Gastroesophageal sphincter (tissue), 4 donors: ENCODE results near the gene MRTFB. TPM values are rescaled to one million over a fixed set of nuclear protein-coding genes. Genes with fewer than 3 reads are reported as not detected.

ENCODE experiments used
- ATAC-seq: fragments of 150-250 bp; one replicate; pipeline ENCODE4 v1.9.1; 2016; ENCODE audit warnings: mild to moderate bottlenecking, moderate library complexity
- H3K27ac ChIP-seq, 4 donors: fragments of 200-600 bp; sonication (generic) in 3 of 4; 1 replicate in 3 of 4; 2 replicates in 1 of 4; pipeline ENCODE4 v1.5.1; 2016 to 2019
- H3K27me3 ChIP-seq: fragments of 200-600 bp; sonication (generic); one replicate; pipeline ENCODE4 v1.5.1; 2019
- H3K36me3 ChIP-seq, 2 donors: fragments of 200-600 bp; sonication (generic); one replicate each; pipeline ENCODE4 v1.5.1; 2019; ENCODE audit warnings: control low read depth in 1 of 2
- H3K4me1 ChIP-seq, 3 donors: fragments of 200-600 bp; sonication (generic); 1 replicate in 2 of 3; 2 replicates in 1 of 3; pipeline ENCODE4 v1.5.1; 2016 to 2019; ENCODE audit warnings: control low read depth in 2 of 3
- H3K4me3 ChIP-seq, 2 donors: fragments of 200-600 bp; sonication (generic); one replicate each; pipeline ENCODE4 v1.5.1; 2019; ENCODE audit warnings: mild to moderate bottlenecking in 1 of 2, moderate library complexity in 1 of 2
- H3K9me3 ChIP-seq, 3 donors: fragments of 200-600 bp; sonication (generic); one replicate each; pipeline ENCODE4 v1.5.1; 2017 to 2019; ENCODE audit warnings: control low read depth in 2 of 3
- CTCF ChIP-seq, 4 experiments: fragments of 200-600 bp in 2 of 4; fragments of 450-650 bp in 2 of 4; sonication (generic) in 1 of 4; IDR thresholded peaks; one replicate each; pipeline ENCODE4 v1.5.1; 2017 to 2019; ENCODE audit warnings: antibody characterized with exemption in 4 of 4, mild to moderate bottlenecking in 2 of 4, moderate library complexity in 2 of 4
- EP300 ChIP-seq: sonication (generic); formaldehyde crosslinking; IDR thresholded peaks from one replicate; pipeline ENCODE4 v1.6.1; 2017; ENCODE audit warnings: antibody characterized with exemption, mild to moderate bottlenecking
- POLR2A ChIP-seq, 2 donors: fragments of 450-650 bp; IDR thresholded peaks; one replicate each; pipeline ENCODE4 v1.6.1; 2017; ENCODE audit warnings: antibody characterized with exemption in 2 of 2, mild to moderate bottlenecking in 2 of 2, moderate library complexity in 1 of 2
- POLR2AphosphoS5 ChIP-seq: sonication (generic); formaldehyde crosslinking; IDR thresholded peaks from one replicate; pipeline ENCODE4 v1.6.1; 2017; ENCODE audit warnings: antibody characterized with exemption
- WGBS, 2 donors: methylation state at CpG; one replicate each; pipeline ENCODE4 v1.1.5; 2018; ENCODE audit warnings: low coverage in 1 of 2; 5-methylcytosine and 5-hydroxymethylcytosine counted together
- total RNA-seq, 4 donors: library from RNA; depleted of rRNA; stranded (reverse); fragments of >200 nt; gene quantifications; one replicate each; pipeline ENCODE4 v1.1.0, GENCODE V29; 2016

Gene MRTFB
- total RNA-seq, 4 donors from 2014 or later: 38.8 to 53.1 (median 41.1) TPM

GRCh38 chr16:14296663-14297062, 225.5 kb downstream of the MRTFB start:
- TF ChIP-seq POLR2AphosphoS5 (no peak), CTCF (IDR thresholded peaks at IDR 0.05) (no peak), POLR2A (IDR thresholded peaks at IDR 0.05) (no peak), EP300 (no peak)
- no peak for ATAC-seq
- Histone ChIP-seq H3K36me3 (no peaks in the 10 kb centered on the region), H3K4me1 (peaks cover 0 to 11% (median 0%) of the 10 kb centered on the region in 3 donors), H3K27me3 (no peaks in the 10 kb centered on the region), H3K4me3 (no peak overlapping the region), H3K27ac (no peak overlapping the region), H3K9me3 (no peaks in the 10 kb centered on the region)
- 89 to 90% methylated on average over 3 of the region's 3 CpGs for WGBS, 2 donors

GRCh38 chr16:14298374-14299122, 227.4 kb downstream of the MRTFB start:
- Histone ChIP-seq H3K4me3 (no peak overlapping the region), H3K4me1 (peaks cover 0 to 18% (median 0%) of the 10 kb centered on the region in 3 donors), H3K27me3 (no peaks in the 10 kb centered on the region), H3K9me3 (no peaks in the 10 kb centered on the region), H3K36me3 (no peaks in the 10 kb centered on the region), H3K27ac (no peak overlapping the region)
- no peak for ATAC-seq
- WGBS, 2 donors: 80 to 100% methylated on average over 1 to 4 of the region's 24 CpGs
- no peak for TF ChIP-seq CTCF (IDR thresholded peaks at IDR 0.05)
- no peak for TF ChIP-seq POLR2A (IDR thresholded peaks at IDR 0.05)
- TF ChIP-seq EP300: no peak
- TF ChIP-seq POLR2AphosphoS5: no peak

GRCh38 chr16:14300705-14301168, 229.6 kb downstream of the MRTFB start:
- Histone ChIP-seq H3K27me3 (no peaks in the 10 kb centered on the region), H3K4me1 (peaks cover 0 to 40% (median 2%) of the 10 kb centered on the region in 3 donors), H3K36me3 (no peaks in the 10 kb centered on the region), H3K27ac (peak overlapping the region; percentile 45 to 95 (median 92)), H3K9me3 (no peaks in the 10 kb centered on the region), H3K4me3 (peak overlapping the region in 1 of 2 donors; percentile 99)
- TF ChIP-seq POLR2AphosphoS5: peak; percentile 76
- peak in 3 of 4 experiments; percentile 82 to 86 (median 86) for TF ChIP-seq CTCF (IDR thresholded peaks at IDR 0.05)
- TF ChIP-seq EP300: no peak
- TF ChIP-seq POLR2A (IDR thresholded peaks at IDR 0.05): no peak
- WGBS, 2 donors: 17% methylated on average over 6 of the region's 12 CpGs; no CpG with 5 or more reads in 1 of the 2 donors
- ATAC-seq: peak; percentile 81

- no peaks in the 10 kb centered on the region for H3K9me3 ChIP-seq
- peak; percentile 31 for ATAC-seq
- H3K4me3 ChIP-seq: peak overlapping the region; percentile 34 to 99
- TF ChIP-seq CTCF (IDR thresholded peaks at IDR 0.05) (no peak), POLR2AphosphoS5 (no peak), POLR2A (IDR thresholded peaks at IDR 0.05) (no peak), EP300 (no peak)
- peak overlapping the region; percentile 45 to 95 (median 92) for H3K27ac ChIP-seq
- no peaks in the 10 kb centered on the region for H3K27me3 ChIP-seq
- WGBS, 2 donors: 0 to 2% methylated on average over 1 to 12 of the region's 34 CpGs
- peaks cover 0 to 47% (median 9%) of the 10 kb centered on the region in 3 donors for H3K4me1 ChIP-seq
- H3K36me3 ChIP-seq: no peaks in the 10 kb centered on the region
Observed at GRCh38 chr16:14301169-14302030, 230.3 kb downstream of the MRTFB start.
